Fibroblast of lung (primary cell): Measurements from ENCODE around the gene NAIF1.

ENCODE experiments used
- EZH2 ChIP-seq: IDR thresholded peaks from 2 replicates; pipeline ENCODE4 v1.5.1; 2012; ENCODE audit warnings: low read length, control low read depth, mild to moderate bottlenecking; ENCODE audit errors: missing control alignments
- TF ChIP-seq, protein P1 (sequence below), 2 donors: IDR thresholded peaks in 1 of 2; conservative IDR thresholded peaks in 1 of 2; 1 replicate in 1 of 2; 2 replicates in 1 of 2; pipeline ENCODE4 v1.5.1; 2011 to 2012; ENCODE audit warnings: low read length in 2 of 2, control low read depth in 1 of 2, inconsistent platforms in 1 of 2, low read depth in 1 of 2, mild to moderate bottlenecking in 1 of 2

DNA sequence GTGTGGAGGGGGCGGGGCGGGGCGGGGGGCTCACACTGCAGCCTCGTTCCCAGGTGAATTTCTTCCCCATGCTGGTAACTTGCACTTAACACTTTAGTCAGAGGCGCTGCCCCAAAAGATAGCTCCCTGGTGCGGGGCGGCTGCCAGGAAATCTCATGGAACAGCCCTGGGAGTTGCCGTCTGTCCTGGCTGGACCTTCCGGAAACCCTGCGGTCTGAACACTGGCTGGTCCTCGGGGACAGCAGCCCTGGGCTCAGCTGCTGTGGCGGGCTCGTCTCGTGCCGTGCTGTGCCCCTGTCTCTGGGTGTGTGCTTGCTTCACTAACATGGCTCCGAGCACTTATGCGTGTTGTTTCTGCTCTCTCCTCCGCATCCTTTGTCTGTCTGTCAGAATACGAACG lies 34.6 kb upstream of the NAIF1 start:
- TF ChIP-seq, protein P1, sequence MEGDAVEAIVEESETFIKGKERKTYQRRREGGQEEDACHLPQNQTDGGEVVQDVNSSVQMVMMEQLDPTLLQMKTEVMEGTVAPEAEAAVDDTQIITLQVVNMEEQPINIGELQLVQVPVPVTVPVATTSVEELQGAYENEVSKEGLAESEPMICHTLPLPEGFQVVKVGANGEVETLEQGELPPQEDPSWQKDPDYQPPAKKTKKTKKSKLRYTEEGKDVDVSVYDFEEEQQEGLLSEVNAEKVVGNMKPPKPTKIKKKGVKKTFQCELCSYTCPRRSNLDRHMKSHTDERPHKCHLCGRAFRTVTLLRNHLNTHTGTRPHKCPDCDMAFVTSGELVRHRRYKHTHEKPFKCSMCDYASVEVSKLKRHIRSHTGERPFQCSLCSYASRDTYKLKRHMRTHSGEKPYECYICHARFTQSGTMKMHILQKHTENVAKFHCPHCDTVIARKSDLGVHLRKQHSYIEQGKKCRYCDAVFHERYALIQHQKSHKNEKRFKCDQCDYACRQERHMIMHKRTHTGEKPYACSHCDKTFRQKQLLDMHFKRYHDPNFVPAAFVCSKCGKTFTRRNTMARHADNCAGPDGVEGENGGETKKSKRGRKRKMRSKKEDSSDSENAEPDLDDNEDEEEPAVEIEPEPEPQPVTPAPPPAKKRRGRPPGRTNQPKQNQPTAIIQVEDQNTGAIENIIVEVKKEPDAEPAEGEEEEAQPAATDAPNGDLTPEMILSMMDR (conservative IDR thresholded peaks at IDR 0.05 in 1 of 2, IDR thresholded peaks at IDR 0.05 in 1 of 2; ENCODE audit: low read depth in 1 of 2, low read length in 2 of 2) = no peak
- TF ChIP-seq EZH2 = no peak
